ENCODE data around the gene FREY1.

DNA sequence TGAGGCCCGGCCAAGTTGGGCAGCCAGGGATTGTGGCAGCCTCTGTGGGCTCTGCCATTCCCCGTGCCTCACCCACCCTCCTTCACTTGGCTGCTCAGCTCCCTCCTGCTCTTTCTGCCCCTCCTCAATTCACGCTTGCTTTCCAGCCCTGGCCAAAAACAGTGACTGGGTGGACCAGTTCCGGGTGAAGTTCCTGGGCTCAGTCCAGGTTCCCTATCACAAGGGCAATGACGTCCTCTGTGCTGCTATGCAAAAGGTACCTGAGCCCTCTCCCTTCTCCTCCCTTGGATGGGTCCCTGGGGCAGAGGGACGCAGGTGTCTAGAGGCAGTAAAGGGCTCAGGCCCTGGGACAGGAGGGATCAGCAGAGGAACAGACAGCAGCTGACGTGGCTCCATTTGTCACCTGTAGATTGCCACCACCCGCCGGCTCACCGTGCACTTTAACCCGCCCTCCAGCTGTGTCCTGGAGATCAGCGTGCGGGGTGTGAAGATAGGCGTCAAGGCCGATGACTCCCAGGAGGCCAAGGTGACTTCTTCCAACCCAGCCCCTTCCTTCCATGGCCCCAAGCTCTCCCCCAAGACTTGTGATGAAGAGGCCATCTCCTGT is 2.7 kb downstream of the FREY1 start:
- TF ChIP-seq MAX (CRISPR knock-in tag; IDR thresholded peaks at IDR 0.05) (no peak; the same call in 1 of the 2 replicates), RAD21 (CRISPR knock-in tag; conservative IDR thresholded peaks at IDR 0.05 in 1 of 2, IDR thresholded peaks at IDR 0.05 in 1 of 2) (no peak), DPF2 (IDR thresholded peaks at IDR 0.05) (peak; percentile 73), CREM (IDR thresholded peaks at IDR 0.05; ENCODE audit: low read depth) (peak; percentile 47), ZNF282 (CRISPR knock-in tag; IDR thresholded peaks at IDR 0.05) (no peak), MXI1 (IDR thresholded peaks at IDR 0.05; ENCODE audit: low read depth, low read length) (no peak), EHMT2 (IDR thresholded peaks at IDR 0.05) (no peak), NRF1 (conservative IDR thresholded peaks at IDR 0.05 in 1 of 2, IDR thresholded peaks at IDR 0.05 in 1 of 2) (no peak), ZBTB1 (CRISPR knock-in tag; IDR thresholded peaks at IDR 0.05; ENCODE audit: borderline replicate concordance, low read depth) (no peak)
- TF ChIP-seq, protein P1, sequence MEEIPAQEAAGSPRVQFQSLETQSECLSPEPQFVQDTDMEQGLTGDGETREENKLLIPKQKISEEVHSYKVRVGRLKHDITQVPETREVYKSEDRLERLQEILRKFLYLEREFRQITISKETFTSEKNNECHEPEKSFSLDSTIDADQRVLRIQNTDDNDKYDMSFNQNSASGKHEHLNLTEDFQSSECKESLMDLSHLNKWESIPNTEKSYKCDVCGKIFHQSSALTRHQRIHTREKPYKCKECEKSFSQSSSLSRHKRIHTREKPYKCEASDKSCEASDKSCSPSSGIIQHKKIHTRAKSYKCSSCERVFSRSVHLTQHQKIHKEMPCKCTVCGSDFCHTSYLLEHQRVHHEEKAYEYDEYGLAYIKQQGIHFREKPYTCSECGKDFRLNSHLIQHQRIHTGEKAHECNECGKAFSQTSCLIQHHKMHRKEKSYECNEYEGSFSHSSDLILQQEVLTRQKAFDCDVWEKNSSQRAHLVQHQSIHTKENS (CRISPR knock-in tag; IDR thresholded peaks at IDR 0.05), result no peak

All from K562 (cell line).